ENCODE measurements around the gene TUFM. TPM values are rescaled to one million over a fixed set of nuclear protein-coding genes. Genes with fewer than 3 reads are reported as not detected.

Gene TUFM
- total and polyA plus RNA-seq, 2 experiments from 2014 or later, result 192 to 248 TPM

Small RNA genes within 50 kb of the gene (microRNA-seq; reads per million reads assigned to microRNA genes)
- not detected for gene MIR4721

Small RNA genes within 50 kb of the gene (small RNA-seq; reads per million reads assigned to genes)
- not detected for gene RF00416 (ENCODE audit: low replicate concordance)

Other genes starting within 250 kb of the TUFM start
- gene SULT1A2, start 249.3 kb downstream of the TUFM start, total RNA-seq (2014; rRNA removed; shearing (Covaris generic)), result 0.12 and 0.17 TPM in 2 replicates
- gene SULT1A2, start 249.3 kb downstream of the TUFM start, polyA plus RNA-seq (2016; fragmentation: Nextera tagmentation; extraction: Ambion mirVana), result 0.34 TPM in 1 of 2 replicates, not detected in the other
- 1.7 and 3.5 TPM in 2 replicates for gene SULT1A1, start 236.3 kb downstream of the TUFM start, total RNA-seq (2014; rRNA removed; shearing (Covaris generic))
- gene SULT1A1, start 236.3 kb downstream of the TUFM start, polyA plus RNA-seq (2016; fragmentation: Nextera tagmentation; extraction: Ambion mirVana), result 2.2 and 2.4 TPM in 2 replicates
- 0.14 TPM in 1 of 2 replicates, not detected in the other for gene NPIPB8, start 208.3 kb downstream of the TUFM start, total RNA-seq (2014; rRNA removed; shearing (Covaris generic))
- gene NPIPB8, start 208.3 kb downstream of the TUFM start, polyA plus RNA-seq (2016; fragmentation: Nextera tagmentation; extraction: Ambion mirVana), result not detected in 2 replicates
- gene EIF3C, start 134.9 kb downstream of the TUFM start, total RNA-seq (2014; rRNA removed; shearing (Covaris generic)), result 334 and 368 TPM in 2 replicates
- gene EIF3C, start 134.9 kb downstream of the TUFM start, polyA plus RNA-seq (2016; fragmentation: Nextera tagmentation; extraction: Ambion mirVana), result 1,247 and 1,475 TPM in 2 replicates
- 6.2 and 9.9 TPM in 2 replicates for gene NPIPB9, start 94.6 kb downstream of the TUFM start, total RNA-seq (2014; rRNA removed; shearing (Covaris generic))
- 0.71 and 2.1 TPM in 2 replicates for gene NPIPB9, start 94.6 kb downstream of the TUFM start, polyA plus RNA-seq (2016; fragmentation: Nextera tagmentation; extraction: Ambion mirVana)
- gene ATXN2L, start 23.3 kb downstream of the TUFM start, total RNA-seq (2014; rRNA removed; shearing (Covaris generic)), result 192 TPM in 2 replicates
- gene ATXN2L, start 23.3 kb downstream of the TUFM start, polyA plus RNA-seq (2016; fragmentation: Nextera tagmentation; extraction: Ambion mirVana), result 132 and 134 TPM in 2 replicates
- 17.2 and 27.5 TPM in 2 replicates for gene SH2B1, start 17.5 kb upstream of the TUFM start, total RNA-seq (2014; rRNA removed; shearing (Covaris generic))
- gene SH2B1, start 17.5 kb upstream of the TUFM start, polyA plus RNA-seq (2016; fragmentation: Nextera tagmentation; extraction: Ambion mirVana), result 12.2 and 13.6 TPM in 2 replicates
- 0.08 and 0.73 TPM in 2 replicates for gene ATP2A1, start 32.1 kb upstream of the TUFM start, total RNA-seq (2014; rRNA removed; shearing (Covaris generic))
- 3.2 and 4.0 TPM in 2 replicates for gene ATP2A1, start 32.1 kb upstream of the TUFM start, polyA plus RNA-seq (2016; fragmentation: Nextera tagmentation; extraction: Ambion mirVana)
- 25.2 and 27.2 TPM in 2 replicates for gene RABEP2, start 78.9 kb upstream of the TUFM start, total RNA-seq (2014; rRNA removed; shearing (Covaris generic))
- gene RABEP2, start 78.9 kb upstream of the TUFM start, polyA plus RNA-seq (2016; fragmentation: Nextera tagmentation; extraction: Ambion mirVana), result 11.8 and 13.0 TPM in 2 replicates
- 0.83 TPM in 1 of 2 replicates, not detected in the other for gene CD19, start 85.6 kb upstream of the TUFM start, total RNA-seq (2014; rRNA removed; shearing (Covaris generic))
- gene CD19, start 85.6 kb upstream of the TUFM start, polyA plus RNA-seq (2016; fragmentation: Nextera tagmentation; extraction: Ambion mirVana), result 1.9 and 2.3 TPM in 2 replicates
- gene NFATC2IP, start 104.6 kb upstream of the TUFM start, total RNA-seq (2014; rRNA removed; shearing (Covaris generic)), result 64.2 and 65.4 TPM in 2 replicates
- 22.8 and 23.5 TPM in 2 replicates for gene NFATC2IP, start 104.6 kb upstream of the TUFM start, polyA plus RNA-seq (2016; fragmentation: Nextera tagmentation; extraction: Ambion mirVana)
- 30.0 and 48.5 TPM in 2 replicates for gene SPNS1, start 128.4 kb upstream of the TUFM start, total RNA-seq (2014; rRNA removed; shearing (Covaris generic))
- gene SPNS1, start 128.4 kb upstream of the TUFM start, polyA plus RNA-seq (2016; fragmentation: Nextera tagmentation; extraction: Ambion mirVana), result 37.2 and 38.0 TPM in 2 replicates
- 0.19 and 2.4 TPM in 2 replicates for gene LAT, start 138.7 kb upstream of the TUFM start, total RNA-seq (2014; rRNA removed; shearing (Covaris generic))
- gene LAT, start 138.7 kb upstream of the TUFM start, polyA plus RNA-seq (2016; fragmentation: Nextera tagmentation; extraction: Ambion mirVana), result 1.3 and 2.2 TPM in 2 replicates